HEK293T (cell line): Measurements from ENCODE around the gene WBP1.

Experiments
- ARNT ChIP-seq: fragments of 450-650 bp; IDR thresholded peaks from 2 replicates; pipeline ENCODE4 v1.6.1; 2017; ENCODE audit warnings: mild to moderate bottlenecking
- BHLHE40 ChIP-seq: fragments of 450-650 bp; IDR thresholded peaks from 2 replicates; pipeline ENCODE4 v1.6.1; 2016; ENCODE audit warnings: mild to moderate bottlenecking, moderate library complexity, borderline replicate concordance
- FOXA1 ChIP-seq: fragments of 450-650 bp; IDR thresholded peaks from 2 replicates; pipeline ENCODE4 v1.6.1; 2016; ENCODE audit warnings: mild to moderate bottlenecking
- FOXK2 ChIP-seq: fragments of 450-650 bp; IDR thresholded peaks from 2 replicates; pipeline ENCODE4 v1.6.1; 2016; ENCODE audit warnings: mild to moderate bottlenecking
- HDGF ChIP-seq: fragments of 450-650 bp; IDR thresholded peaks from 2 replicates; pipeline ENCODE4 v1.6.1; 2017; ENCODE audit warnings: antibody characterized with exemption, borderline replicate concordance
- L3MBTL2 ChIP-seq: fragments of 450-650 bp; conservative IDR thresholded peaks from 2 replicates; pipeline ENCODE4 v1.6.1; 2016; ENCODE audit warnings: mild to moderate bottlenecking
- NFRKB ChIP-seq: fragments of 450-650 bp; IDR thresholded peaks from 2 replicates; pipeline ENCODE4 v1.6.1; 2016; ENCODE audit warnings: mild to moderate bottlenecking, moderate library complexity
- SUZ12 ChIP-seq: fragments of 450-650 bp; IDR thresholded peaks from 2 replicates; pipeline ENCODE4 v1.6.1; 2016; ENCODE audit warnings: mild to moderate bottlenecking
- TARDBP ChIP-seq: fragments of 450-650 bp; IDR thresholded peaks from 2 replicates; pipeline ENCODE4 v1.6.1; 2016
- TF ChIP-seq, protein P1 (sequence below): fragments of 450-650 bp; IDR thresholded peaks from 2 replicates; pipeline ENCODE4 v1.6.1; 2016

DNA sequence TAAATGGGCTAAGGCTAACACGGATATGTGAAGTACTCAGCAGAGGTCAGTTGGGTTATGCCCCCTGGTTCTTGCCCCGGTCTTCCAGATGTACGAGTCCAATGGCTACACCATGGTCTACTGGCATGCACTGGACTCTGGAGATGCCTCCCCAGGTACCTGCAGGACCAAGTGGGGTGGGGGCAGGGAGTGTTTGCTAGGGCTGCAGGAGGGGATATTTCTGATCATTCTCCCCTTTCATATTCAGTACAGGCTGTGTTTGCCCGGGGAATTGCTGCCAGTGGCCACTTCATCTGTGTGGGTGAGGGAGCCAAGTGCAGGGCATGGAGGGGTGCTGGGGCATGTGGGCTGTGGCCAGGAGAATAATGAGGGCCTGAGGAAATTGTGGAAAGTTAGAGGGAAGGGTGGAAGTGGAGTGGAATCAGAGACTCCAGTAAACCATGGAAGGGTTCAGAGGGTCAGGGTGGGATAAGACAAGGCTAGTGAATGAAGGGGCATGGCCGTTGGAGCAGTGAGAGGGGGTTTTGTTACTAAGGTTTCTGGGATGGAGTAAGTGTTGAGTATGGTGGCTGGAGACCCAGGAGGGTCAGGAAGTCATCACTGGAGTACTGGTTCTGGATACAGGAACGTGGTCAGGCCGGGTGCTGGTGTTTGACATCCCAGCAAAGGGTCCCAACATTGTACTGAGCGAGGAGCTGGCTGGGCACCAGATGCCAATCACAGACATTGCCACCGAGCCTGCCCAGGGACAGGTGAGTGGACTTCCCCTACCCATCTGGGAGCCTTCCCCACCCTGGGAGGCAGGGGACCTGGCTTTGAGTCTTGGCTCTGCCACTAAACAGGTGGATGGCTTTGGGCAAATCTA lies 34.8 kb upstream of the WBP1 start:
- TF ChIP-seq HDGF = no peak
- TF ChIP-seq L3MBTL2 = no peak
- TF ChIP-seq NFRKB = no peak
- no peak for TF ChIP-seq FOXK2
- no peak for TF ChIP-seq ARNT
- TF ChIP-seq FOXA1 = no peak
- TF ChIP-seq SUZ12 = no peak
- TF ChIP-seq BHLHE40 = no peak
- TF ChIP-seq, protein P1, sequence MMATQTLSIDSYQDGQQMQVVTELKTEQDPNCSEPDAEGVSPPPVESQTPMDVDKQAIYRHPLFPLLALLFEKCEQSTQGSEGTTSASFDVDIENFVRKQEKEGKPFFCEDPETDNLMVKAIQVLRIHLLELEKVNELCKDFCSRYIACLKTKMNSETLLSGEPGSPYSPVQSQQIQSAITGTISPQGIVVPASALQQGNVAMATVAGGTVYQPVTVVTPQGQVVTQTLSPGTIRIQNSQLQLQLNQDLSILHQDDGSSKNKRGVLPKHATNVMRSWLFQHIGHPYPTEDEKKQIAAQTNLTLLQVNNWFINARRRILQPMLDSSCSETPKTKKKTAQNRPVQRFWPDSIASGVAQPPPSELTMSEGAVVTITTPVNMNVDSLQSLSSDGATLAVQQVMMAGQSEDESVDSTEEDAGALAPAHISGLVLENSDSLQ = no peak
- no peak for TF ChIP-seq TARDBP
